Stimulated activated CD4-positive, alpha-beta T cell treated with anti-CD3 and anti-CD28 coated beads, Interleukin-2, amount 100 ng/mL, for 24 hours (primary cell): Measurements from ENCODE around the gene CALCOCO1.

Experiments used
- DNase-seq, 2 donors: peaks; one replicate each; pipeline ENCODE4 v3.0.0-alpha.2; 2020

CALCOCO1 gene

GRCh38 chr12:53659571-53659981 lies 67.7 kb downstream of the CALCOCO1 start:
- no peak for DNase-seq

- no peak for DNase-seq
Observed at GRCh38 chr12:53659011-53659551, 68.2 kb downstream of the CALCOCO1 start.
